Measurements from ENCODE around the gene KDSR.

KDSR gene

GRCh38 chr18:63311118-63312018, 55.6 kb downstream of the KDSR start:
- DNase-seq (ENCODE audit: low spot score) = peak; percentile 61
- TF ChIP-seq CTCF (IDR thresholded peaks at IDR 0.05; ENCODE audit: extremely low read depth, missing control alignments) = no peak

- no peak for TF ChIP-seq CTCF (IDR thresholded peaks at IDR 0.05; ENCODE audit: extremely low read depth, missing control alignments)
- no peak for DNase-seq (ENCODE audit: low spot score)
Measured at GRCh38 chr18:63309422-63309821, 57.6 kb downstream of the KDSR start.

GRCh38 chr18:63307551-63308200, 59.3 kb downstream of the KDSR start:
- no peak for TF ChIP-seq CTCF (IDR thresholded peaks at IDR 0.05; ENCODE audit: extremely low read depth, missing control alignments)
- no peak for DNase-seq (ENCODE audit: low spot score)

GRCh38 chr18:63306819-63307550, 60.0 kb downstream of the KDSR start:
- TF ChIP-seq CTCF (IDR thresholded peaks at IDR 0.05; ENCODE audit: extremely low read depth, missing control alignments) = no peak
- DNase-seq (ENCODE audit: low spot score) = no peak

- TF ChIP-seq CTCF (IDR thresholded peaks at IDR 0.05; ENCODE audit: extremely low read depth, missing control alignments) = no peak
- no peak for DNase-seq (ENCODE audit: low spot score)
Measured at GRCh38 chr18:63306249-63306648, 60.8 kb downstream of the KDSR start.

GRCh38 chr18:63303547-63303946, 63.5 kb downstream of the KDSR start:
- DNase-seq (ENCODE audit: low spot score) = no peak
- TF ChIP-seq CTCF (IDR thresholded peaks at IDR 0.05; ENCODE audit: extremely low read depth, missing control alignments) = no peak

All from GM20000 (cell line).